ENCODE data around the gene GBP7.

The GBP7 gene

DNA sequence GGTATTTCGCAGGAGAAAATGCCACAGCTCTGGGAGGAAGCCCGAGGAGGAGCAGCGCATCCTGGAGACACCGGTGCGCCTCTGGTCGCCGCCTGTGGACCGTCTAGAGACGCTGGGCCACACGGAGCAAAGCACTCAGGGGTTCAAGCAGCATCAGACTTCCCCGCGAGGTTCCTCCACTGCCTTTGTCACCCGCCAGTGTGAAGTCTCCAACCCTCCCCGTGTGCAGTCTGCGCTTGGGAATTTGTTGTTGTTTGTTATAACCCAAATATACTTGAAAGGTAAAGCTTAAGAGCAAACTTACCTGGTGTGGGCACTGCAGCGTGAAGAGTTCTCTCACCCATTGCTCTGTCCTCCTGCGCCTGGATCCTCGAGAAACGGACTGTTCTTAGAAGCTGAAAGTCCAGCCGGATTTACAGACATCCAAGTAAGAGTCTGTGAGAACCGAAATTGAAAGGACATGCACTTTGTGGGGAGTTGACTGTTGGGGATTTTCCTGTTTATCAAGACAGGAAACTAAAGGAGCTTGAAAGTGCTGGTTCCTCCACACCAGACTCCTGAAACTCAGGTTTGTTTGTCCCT, 22.8 kb upstream of the GBP7 start, which contains the start of gene GBP4:
Gene GBP4 (minus strand): TSS at position 452 of the 582 bp plus-strand sequence. CDS start 108 bp downstream, at position 344.
- Histone ChIP-seq H3K27me3 (ENCODE audit: insufficient read depth, low read length) (no peaks in the 10 kb centered on the region), H3K27ac (ENCODE audit: low read length) (no peak within 1 kb of the TSS), H3K4me1 (ENCODE audit: insufficient read depth, low read length) (no peaks in the 10 kb centered on the region), H3K4me3 (ENCODE audit: low read length) (no peak within 1 kb of the TSS), H3K36me3 (ENCODE audit: insufficient read depth, low read depth, low read length) (no peaks in the 10 kb centered on the region), H3K9me3 (ENCODE audit: insufficient read depth, low read depth, low read length) (no peaks in the 10 kb centered on the region), H3K9ac (ENCODE audit: low read depth, low read length) (no peak within 1 kb of the TSS)

DNA sequence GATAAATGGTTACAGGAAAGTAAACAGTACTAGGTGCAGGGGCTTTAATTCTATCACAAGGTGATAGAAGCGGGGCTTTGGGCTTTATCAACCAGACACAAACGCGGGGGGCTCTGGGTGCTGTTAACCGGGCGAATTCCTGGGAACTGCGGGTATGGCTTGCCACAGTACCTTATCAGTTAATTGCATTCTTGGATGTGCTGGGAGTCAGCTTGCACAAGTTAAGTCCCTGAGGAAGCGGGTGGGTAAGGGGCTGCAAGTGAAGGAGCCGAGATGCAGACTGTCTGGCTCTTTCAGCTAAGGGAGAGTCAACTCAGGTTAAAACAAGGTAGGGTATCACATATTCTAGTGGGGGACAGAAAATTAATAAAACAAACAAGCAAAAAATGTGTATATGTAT, 22.3 kb upstream of the GBP7 start:
- no peaks in the 10 kb centered on the region for H3K9me3 ChIP-seq (ENCODE audit: insufficient read depth, low read depth, low read length)

DNA sequence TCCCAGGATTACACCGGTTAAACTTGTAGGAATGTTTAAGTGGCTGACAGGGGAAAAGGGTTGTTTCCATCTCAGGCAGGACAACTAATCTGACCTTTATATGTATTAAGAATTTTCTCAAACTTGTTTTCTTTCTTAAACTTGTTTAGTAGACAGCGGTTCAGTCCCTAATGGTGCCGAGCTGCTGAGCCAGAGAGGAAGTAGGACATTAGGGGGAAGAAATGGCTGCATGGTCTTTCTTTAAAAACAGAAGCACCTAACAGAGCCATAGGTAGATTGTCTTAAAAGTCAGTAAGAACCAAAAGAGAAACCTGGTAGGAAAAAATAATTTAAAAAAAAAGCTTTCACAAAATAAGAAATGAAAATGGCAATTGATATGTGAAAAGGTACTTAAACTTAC, 19.7 kb upstream of the GBP7 start:
- H3K36me3 ChIP-seq (ENCODE audit: insufficient read depth, low read depth, low read length): no peaks in the 10 kb centered on the region
- no peaks in the 10 kb centered on the region for H3K4me1 ChIP-seq (ENCODE audit: insufficient read depth, low read length)
- H3K4me3 ChIP-seq (ENCODE audit: low read length): no peak overlapping the region
- no peak overlapping the region for H3K27ac ChIP-seq (ENCODE audit: low read length)
- H3K9ac ChIP-seq (ENCODE audit: low read depth, low read length): no peak overlapping the region
- no peaks in the 10 kb centered on the region for H3K27me3 ChIP-seq (ENCODE audit: insufficient read depth, low read length)
- no peaks in the 10 kb centered on the region for H3K9me3 ChIP-seq (ENCODE audit: insufficient read depth, low read depth, low read length)

More for the DNA sequence above, 22.3 kb upstream of the GBP7 start:
- H3K4me1 ChIP-seq (ENCODE audit: insufficient read depth, low read length): no peaks in the 10 kb centered on the region
- no peak overlapping the region for H3K4me3 ChIP-seq (ENCODE audit: low read length)
- no peaks in the 10 kb centered on the region for H3K36me3 ChIP-seq (ENCODE audit: insufficient read depth, low read depth, low read length)
- H3K27me3 ChIP-seq (ENCODE audit: insufficient read depth, low read length): no peaks in the 10 kb centered on the region
- H3K27ac ChIP-seq (ENCODE audit: low read length): no peak overlapping the region
- H3K9ac ChIP-seq (ENCODE audit: low read depth, low read length): no peak overlapping the region

DNA sequence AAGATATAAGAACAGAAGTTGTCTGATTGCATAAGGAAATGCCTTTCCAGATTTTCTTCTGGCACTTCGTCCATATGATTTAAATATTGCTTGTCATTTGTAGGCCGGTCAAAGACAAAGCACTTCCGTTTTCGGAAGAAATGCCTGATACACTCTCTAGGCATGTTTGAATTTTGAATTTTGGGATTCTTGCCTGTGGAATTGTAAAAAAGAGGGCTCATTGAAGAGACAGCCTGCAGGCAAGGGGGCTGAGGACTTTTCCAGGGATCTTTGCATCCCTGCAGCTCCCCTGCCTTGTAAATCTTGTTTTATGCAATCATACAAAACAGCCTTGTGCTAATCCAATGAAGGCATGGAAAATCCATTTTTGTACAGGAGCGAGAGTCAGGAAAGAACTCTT, 15.5 kb upstream of the GBP7 start:
- Histone ChIP-seq H3K4me1 (ENCODE audit: insufficient read depth, low read length) (no peaks in the 10 kb centered on the region), H3K4me3 (ENCODE audit: low read length) (no peak overlapping the region), H3K9me3 (ENCODE audit: insufficient read depth, low read depth, low read length) (no peaks in the 10 kb centered on the region), H3K9ac (ENCODE audit: low read depth, low read length) (no peak overlapping the region), H3K27me3 (ENCODE audit: insufficient read depth, low read length) (no peaks in the 10 kb centered on the region), H3K27ac (ENCODE audit: low read length) (no peak overlapping the region), H3K36me3 (ENCODE audit: insufficient read depth, low read depth, low read length) (no peaks in the 10 kb centered on the region)

- no peaks in the 10 kb centered on the region for H3K9me3 ChIP-seq (ENCODE audit: insufficient read depth, low read depth, low read length)
- H3K4me3 ChIP-seq (ENCODE audit: low read length): no peak overlapping the region
- no peaks in the 10 kb centered on the region for H3K36me3 ChIP-seq (ENCODE audit: insufficient read depth, low read depth, low read length)
- H3K4me1 ChIP-seq (ENCODE audit: insufficient read depth, low read length): no peaks in the 10 kb centered on the region
- no peak overlapping the region for H3K27ac ChIP-seq (ENCODE audit: low read length)
- H3K27me3 ChIP-seq (ENCODE audit: insufficient read depth, low read length): no peaks in the 10 kb centered on the region
- no peak overlapping the region for H3K9ac ChIP-seq (ENCODE audit: low read depth, low read length)
These were observed 14.2 kb upstream of the GBP7 start for GRCh38 chr1:89190017-89190416.

DNA sequence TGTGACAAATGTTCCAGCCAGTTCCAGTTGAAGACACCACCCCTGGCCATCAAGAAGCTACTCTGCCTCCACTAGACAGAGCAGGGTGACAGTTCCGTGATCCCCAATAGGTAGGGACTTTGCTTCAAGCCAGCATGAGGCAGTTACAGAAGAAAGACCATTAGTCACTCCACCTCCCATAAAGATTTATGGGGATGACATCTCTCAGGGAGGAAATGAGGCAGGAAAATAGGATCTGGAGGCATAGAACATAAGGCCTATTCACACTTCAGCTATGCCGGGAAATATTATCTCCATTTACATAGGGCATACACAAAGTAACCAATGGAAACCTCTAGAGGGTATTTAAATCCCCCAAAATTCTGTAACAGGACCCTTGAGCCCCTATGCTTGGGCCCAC, 3.5 kb upstream of the GBP7 start:
- Histone ChIP-seq H3K27me3 (ENCODE audit: insufficient read depth, low read length) (no peaks in the 10 kb centered on the region), H3K9me3 (ENCODE audit: insufficient read depth, low read depth, low read length) (peaks cover 9% of the 10 kb centered on the region), H3K9ac (ENCODE audit: low read depth, low read length) (no peak overlapping the region), H3K36me3 (ENCODE audit: insufficient read depth, low read depth, low read length) (no peaks in the 10 kb centered on the region), H3K4me3 (ENCODE audit: low read length) (no peak overlapping the region), H3K4me1 (ENCODE audit: insufficient read depth, low read length) (no peaks in the 10 kb centered on the region), H3K27ac (ENCODE audit: low read length) (no peak overlapping the region)

- Histone ChIP-seq H3K27me3 (ENCODE audit: insufficient read depth, low read length) (no peaks in the 10 kb centered on the region), H3K36me3 (ENCODE audit: insufficient read depth, low read depth, low read length) (no peaks in the 10 kb centered on the region), H3K27ac (ENCODE audit: low read length) (no peak overlapping the region)
These were observed 1.2 kb upstream of the GBP7 start for GRCh38 chr1:89176971-89177370.

DNA sequence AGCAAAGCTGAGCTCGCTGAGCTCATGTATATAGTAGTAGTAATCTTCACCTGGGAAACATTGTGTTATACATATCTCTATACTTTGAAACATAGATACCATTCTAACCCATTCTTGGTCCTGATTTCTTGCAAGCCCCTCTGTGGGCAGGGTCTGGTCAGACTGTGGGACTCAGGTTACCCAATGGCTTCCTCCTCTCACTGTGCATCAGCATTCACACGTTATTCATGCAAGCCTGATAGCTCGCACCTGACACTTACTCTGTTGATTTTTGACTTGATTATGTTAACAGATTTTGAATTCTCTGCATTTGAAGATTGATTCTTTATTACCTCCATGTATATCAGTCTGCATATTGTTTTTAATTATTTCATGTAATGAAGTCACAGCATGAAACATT, 1.3 kb downstream of the GBP7 start:
- Histone ChIP-seq H3K9ac (ENCODE audit: low read depth, low read length) (no peak overlapping the region), H3K27ac (ENCODE audit: low read length) (no peak overlapping the region), H3K27me3 (ENCODE audit: insufficient read depth, low read length) (no peaks in the 10 kb centered on the region), H3K36me3 (ENCODE audit: insufficient read depth, low read depth, low read length) (no peaks in the 10 kb centered on the region), H3K9me3 (ENCODE audit: insufficient read depth, low read depth, low read length) (no peaks in the 10 kb centered on the region), H3K4me1 (ENCODE audit: insufficient read depth, low read length) (no peaks in the 10 kb centered on the region), H3K4me3 (ENCODE audit: low read length) (no peak overlapping the region)

More at GRCh38 chr1:89176971-89177370, 1.2 kb upstream of the GBP7 start:
- no peak overlapping the region for H3K9ac ChIP-seq (ENCODE audit: low read depth, low read length)
- no peak overlapping the region for H3K4me3 ChIP-seq (ENCODE audit: low read length)
- H3K4me1 ChIP-seq (ENCODE audit: insufficient read depth, low read length): no peaks in the 10 kb centered on the region
- H3K9me3 ChIP-seq (ENCODE audit: insufficient read depth, low read depth, low read length): no peaks in the 10 kb centered on the region

GRCh38 chr1:89172468-89173143, 3.2 kb downstream of the GBP7 start:
- no peak overlapping the region for H3K4me3 ChIP-seq (ENCODE audit: low read length)
- no peak overlapping the region for H3K27ac ChIP-seq (ENCODE audit: low read length)
- H3K27me3 ChIP-seq (ENCODE audit: insufficient read depth, low read length): no peaks in the 10 kb centered on the region

DNA sequence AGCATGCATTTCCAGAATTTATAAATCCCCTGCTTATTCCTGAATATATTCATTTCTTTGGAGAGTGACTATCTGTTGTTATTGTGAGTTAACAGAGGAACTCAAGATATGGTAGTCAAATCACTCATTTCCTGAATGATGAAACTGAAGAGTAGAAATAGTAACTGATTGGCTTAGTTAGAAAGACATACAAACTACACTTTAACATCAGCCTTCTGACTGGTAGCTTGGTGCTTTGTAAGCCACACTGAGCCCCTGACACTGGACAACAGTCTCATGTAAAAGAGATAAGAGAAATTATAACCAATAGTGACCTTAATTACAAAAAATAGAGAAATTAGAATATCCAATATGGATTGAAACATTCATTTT, 4.8 kb downstream of the GBP7 start:
- H3K9ac ChIP-seq (ENCODE audit: low read depth, low read length): no peak overlapping the region
- no peak overlapping the region for H3K4me3 ChIP-seq (ENCODE audit: low read length)
- no peaks in the 10 kb centered on the region for H3K4me1 ChIP-seq (ENCODE audit: insufficient read depth, low read length)
- H3K36me3 ChIP-seq (ENCODE audit: insufficient read depth, low read depth, low read length): no peaks in the 10 kb centered on the region
- H3K27me3 ChIP-seq (ENCODE audit: insufficient read depth, low read length): no peaks in the 10 kb centered on the region
- no peaks in the 10 kb centered on the region for H3K9me3 ChIP-seq (ENCODE audit: insufficient read depth, low read depth, low read length)
- no peak overlapping the region for H3K27ac ChIP-seq (ENCODE audit: low read length)

More at GRCh38 chr1:89172468-89173143, 3.2 kb downstream of the GBP7 start:
- Histone ChIP-seq H3K36me3 (ENCODE audit: insufficient read depth, low read depth, low read length) (no peaks in the 10 kb centered on the region), H3K9me3 (ENCODE audit: insufficient read depth, low read depth, low read length) (no peaks in the 10 kb centered on the region), H3K9ac (ENCODE audit: low read depth, low read length) (no peak overlapping the region), H3K4me1 (ENCODE audit: insufficient read depth, low read length) (no peaks in the 10 kb centered on the region)

DNA sequence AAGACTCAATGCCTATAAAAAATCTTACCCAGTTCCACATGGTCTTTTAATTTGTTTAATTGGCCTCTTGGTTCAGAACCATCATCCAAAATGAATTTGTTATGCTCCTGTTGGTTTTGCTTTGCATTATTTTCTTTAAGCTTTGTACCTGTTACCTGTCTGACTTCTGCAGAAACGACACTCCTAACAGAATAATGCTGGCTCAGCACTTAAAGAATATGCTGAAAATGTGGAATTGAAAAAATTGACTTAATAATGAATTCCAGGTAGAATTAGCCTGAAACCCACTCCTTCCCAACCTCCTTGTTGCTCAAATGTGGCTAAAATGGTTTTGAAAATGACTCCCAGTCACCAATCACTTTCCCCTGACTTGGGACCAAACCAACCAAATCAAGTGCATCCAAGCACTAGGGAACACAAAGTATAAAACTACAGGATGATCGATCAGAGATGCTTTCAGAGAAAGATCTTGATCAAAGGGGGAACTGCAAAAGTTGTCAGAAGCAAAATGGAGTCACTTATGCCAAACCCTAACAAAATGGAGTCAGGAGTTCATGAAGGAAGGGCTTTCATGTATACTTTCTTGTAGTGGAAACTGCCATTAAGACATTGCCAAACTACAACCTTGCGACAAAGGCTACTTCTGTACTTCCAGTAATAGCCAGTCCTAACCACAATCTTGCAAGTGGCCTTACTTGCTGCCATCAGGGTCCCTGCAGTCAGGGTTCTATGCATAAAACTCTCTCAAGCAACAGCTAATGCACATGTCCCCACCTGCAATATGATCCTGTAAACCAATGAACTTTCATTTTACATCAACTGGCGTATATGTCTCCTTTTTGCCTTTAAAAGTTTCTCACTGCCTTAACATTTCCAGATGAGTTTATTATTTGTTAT, 5.4 kb downstream of the GBP7 start:
- H3K9ac ChIP-seq (ENCODE audit: low read depth, low read length): no peak overlapping the region
- no peaks in the 10 kb centered on the region for H3K4me1 ChIP-seq (ENCODE audit: insufficient read depth, low read length)
- no peaks in the 10 kb centered on the region for H3K9me3 ChIP-seq (ENCODE audit: insufficient read depth, low read depth, low read length)
- no peaks in the 10 kb centered on the region for H3K27me3 ChIP-seq (ENCODE audit: insufficient read depth, low read length)
- H3K4me3 ChIP-seq (ENCODE audit: low read length): no peak overlapping the region
- H3K36me3 ChIP-seq (ENCODE audit: insufficient read depth, low read depth, low read length): no peaks in the 10 kb centered on the region
- no peak overlapping the region for H3K27ac ChIP-seq (ENCODE audit: low read length)

- no peak overlapping the region for H3K4me3 ChIP-seq (ENCODE audit: low read length)
- H3K27me3 ChIP-seq (ENCODE audit: insufficient read depth, low read length): no peaks in the 10 kb centered on the region
- no peaks in the 10 kb centered on the region for H3K9me3 ChIP-seq (ENCODE audit: insufficient read depth, low read depth, low read length)
- H3K27ac ChIP-seq (ENCODE audit: low read length): no peak overlapping the region
- H3K36me3 ChIP-seq (ENCODE audit: insufficient read depth, low read depth, low read length): no peaks in the 10 kb centered on the region
- no peak overlapping the region for H3K9ac ChIP-seq (ENCODE audit: low read depth, low read length)
- no peaks in the 10 kb centered on the region for H3K4me1 ChIP-seq (ENCODE audit: insufficient read depth, low read length)
These were observed 6.6 kb downstream of the GBP7 start for GRCh38 chr1:89169166-89169565.
